CD4-positive, alpha-beta T cell treated with Interleukin-17A for 4 hours (primary cell): ENCODE measurements around the gene PRR22.
A peak's percentile ranks its signal among the peaks of the same experiment; 100 is the strongest.

ENCODE experiments used
- DNase-seq: peaks from one replicate; pipeline ENCODE4 v3.0.0-alpha.2; 2020; ENCODE audit warnings: mixed read lengths

PRR22 gene

DNA sequence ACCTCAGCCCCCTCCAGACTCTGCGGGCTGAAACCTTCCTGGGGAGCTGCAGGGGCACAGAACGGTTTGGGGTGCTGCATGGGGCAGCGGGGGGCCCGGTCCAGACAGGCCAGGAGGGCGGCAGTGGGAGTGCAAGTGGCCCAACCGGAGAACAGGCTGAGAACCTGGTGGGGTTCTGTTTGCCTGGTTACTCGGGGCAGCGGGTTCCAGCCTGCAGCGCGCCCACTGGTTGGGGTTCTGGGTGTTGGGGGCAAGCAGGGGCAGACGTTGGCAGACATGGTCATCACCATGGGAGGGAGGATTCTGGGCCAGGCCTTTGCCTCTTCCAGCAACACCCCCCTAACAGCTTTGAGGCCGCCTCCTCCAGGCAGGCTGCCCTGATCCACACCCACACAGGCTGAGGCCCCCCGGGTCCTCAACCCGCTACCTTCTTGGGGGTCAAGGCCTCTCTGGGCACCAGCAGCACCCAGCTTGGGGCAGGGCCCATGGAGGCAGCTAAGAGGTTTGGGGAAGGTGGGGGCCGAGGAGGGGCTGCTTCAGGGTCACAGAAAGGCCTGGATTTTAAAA is at the start of gene PRR22:
Gene PRR22, minus strand, starts transcription at position 166 of the 567 bp plus-strand sequence. Its CDS starts 86 bp downstream, at position 80.
- no peak for DNase-seq

GRCh38 chr19:5832527-5833216 is 48.1 kb upstream of the PRR22 start:
- no peak for DNase-seq

DNA sequence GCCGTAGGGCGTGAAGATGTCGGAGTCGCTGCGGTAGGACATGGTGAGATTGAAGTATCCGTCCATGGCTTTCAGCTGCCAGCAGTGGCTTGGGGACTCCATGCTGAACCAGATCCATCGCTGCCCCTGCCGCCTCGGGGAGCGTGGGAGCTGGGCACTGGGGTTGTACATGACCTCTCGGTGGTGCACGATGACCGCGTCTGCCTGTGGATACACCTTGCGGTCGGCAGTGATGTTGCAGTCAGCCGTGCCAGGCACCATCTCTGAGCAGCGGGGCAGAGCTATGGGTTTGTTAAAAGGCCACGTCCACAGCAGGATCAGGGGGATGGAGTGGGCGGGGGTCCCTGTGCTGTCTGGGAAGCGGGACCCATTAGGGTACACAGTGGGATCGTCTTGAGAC is 47.5 kb upstream of the PRR22 start:
- no peak for DNase-seq

GRCh38 chr19:5831159-5831558 is 46.6 kb upstream of the PRR22 start:
- DNase-seq: no peak

DNA sequence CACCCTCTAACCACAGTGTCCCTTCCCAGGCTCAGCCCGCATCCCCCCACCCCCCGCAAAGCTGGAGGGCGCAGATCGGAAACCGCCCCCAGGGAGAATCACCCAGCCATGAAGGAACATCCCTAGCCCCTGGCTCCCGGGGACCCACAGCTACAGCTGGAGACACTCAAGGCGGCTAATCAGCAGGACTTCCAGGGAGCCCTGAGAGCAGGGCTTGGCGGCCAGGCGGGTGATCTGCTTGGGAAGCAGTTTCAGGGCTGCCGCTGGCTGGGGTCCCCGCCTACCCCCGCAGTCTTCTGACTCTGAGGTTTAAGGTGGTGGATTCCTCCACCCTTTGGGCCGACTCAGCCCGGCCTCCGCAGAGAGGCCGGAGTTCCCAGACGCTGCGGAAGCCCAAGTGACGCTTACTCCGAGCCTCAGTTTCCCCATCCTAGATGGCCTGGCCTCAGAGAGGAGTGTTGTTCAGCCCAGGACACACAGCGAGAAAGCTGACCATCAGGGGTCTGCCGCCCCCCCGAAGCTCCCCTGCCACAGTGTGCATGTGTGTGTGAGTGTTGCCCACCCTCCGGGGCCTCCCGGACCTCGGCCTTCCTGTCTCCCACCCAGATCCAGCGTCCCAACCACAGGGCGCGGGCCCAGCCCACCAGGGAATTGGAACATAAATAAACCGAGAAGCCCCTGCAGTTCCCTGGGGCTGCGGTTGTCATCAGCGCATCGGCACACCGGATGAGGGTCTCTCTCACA is 45.2 kb upstream of the PRR22 start:
- DNase-seq: no peak

DNA sequence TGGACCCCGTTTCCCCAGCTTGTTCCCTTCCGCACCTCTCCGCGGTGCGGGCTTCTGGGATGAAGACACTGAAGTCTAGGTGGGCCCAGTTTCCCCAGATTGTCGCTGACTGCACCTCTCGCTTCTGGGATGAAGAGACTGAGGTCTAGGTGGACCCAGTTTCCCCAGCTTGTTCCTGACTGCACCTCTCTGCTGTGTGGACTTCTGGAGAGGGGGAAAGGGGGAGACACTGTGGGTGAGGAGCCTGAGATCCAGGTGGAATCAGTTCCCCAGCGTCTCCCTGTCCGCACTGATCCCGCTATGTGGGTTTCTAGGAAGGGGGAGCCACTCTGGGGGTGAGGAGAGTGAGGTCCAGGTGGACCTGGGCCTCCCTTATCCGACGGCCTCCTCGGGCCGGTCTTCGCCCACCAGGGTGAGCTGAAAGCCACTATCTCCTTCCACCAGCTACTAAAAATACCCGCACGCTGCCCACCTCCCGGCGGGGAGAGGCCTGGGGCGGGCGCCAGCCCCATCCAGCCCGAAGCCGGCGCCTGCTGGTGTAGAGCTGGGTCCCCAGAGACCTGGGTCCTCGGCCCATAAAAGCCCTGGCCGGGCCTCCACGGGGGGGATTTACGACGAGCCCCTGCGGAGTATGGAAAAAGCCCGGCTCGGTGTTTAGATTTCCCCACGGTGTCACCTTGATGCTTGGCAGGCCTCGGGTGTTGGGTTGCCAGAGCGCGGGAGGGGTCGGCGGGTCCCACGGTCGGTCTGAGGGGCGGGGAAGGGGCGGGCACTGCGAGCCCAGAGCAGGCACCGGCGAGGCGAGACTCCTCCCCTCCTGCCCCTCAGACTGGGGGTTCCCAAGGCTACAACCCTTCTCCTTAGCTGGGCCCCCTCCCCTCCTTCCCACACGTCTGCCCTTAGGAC is 44.4 kb upstream of the PRR22 start:
- peak; percentile 27 for DNase-seq

DNA sequence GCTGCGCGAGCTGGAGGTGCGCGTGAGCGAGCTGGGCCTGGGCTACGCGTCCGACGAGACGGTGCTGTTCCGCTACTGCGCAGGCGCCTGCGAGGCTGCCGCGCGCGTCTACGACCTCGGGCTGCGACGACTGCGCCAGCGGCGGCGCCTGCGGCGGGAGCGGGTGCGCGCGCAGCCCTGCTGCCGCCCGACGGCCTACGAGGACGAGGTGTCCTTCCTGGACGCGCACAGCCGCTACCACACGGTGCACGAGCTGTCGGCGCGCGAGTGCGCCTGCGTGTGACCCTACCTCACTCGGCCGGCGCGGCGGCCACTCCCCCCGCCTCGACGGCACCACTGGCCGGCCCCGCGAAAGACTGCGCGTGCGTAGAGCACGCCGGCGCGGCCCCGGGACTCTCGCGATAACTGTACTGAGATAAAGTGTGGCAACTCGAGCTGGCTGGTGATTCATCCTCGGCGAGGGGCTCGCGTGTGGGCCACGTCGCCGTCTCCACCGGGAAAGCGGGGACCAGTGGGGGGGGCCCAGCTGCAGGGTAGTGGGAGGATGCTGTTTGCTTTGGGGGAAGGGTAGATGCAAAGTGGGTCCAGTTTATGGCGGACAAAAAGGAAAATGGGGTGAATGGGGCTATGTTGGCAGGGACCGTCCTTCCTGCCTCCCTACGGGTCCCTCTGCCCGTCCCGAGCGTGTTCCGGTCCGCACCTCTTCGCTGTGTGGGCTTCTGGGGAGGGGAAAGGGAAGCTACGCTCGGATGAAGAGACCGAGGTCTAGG is 43.5 kb upstream of the PRR22 start:
- peak; percentile 92 for DNase-seq

DNA sequence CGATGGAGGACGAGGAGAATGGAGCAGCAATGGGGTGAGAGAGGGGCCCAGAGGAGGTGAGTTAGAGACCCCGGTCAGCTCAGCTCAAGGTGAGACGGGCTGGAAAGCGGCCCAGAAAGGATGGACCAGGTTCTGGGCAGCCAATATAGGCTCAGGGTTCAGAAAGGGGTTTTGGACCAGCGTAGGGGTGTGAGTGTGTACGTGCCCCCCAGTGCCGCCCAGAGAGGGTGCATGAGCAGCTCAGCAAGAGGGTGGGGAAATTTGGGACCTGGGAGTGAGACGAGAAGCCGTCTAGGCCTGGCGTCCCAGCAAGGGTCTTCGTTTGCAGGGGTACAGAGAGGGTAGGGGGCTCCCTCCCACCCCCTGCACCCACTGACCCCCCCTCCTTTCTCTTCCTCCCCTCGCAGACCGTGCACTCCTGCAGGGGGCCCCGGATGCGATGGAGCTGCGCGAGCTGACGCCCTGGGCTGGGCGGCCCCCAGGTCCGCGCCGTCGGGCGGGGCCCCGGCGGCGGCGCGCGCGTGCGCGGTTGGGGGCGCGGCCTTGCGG is 42.9 kb upstream of the PRR22 start:
- no peak for DNase-seq

GRCh38 chr19:5826531-5827341 is 42.2 kb upstream of the PRR22 start:
- DNase-seq: peak; percentile 30

DNA sequence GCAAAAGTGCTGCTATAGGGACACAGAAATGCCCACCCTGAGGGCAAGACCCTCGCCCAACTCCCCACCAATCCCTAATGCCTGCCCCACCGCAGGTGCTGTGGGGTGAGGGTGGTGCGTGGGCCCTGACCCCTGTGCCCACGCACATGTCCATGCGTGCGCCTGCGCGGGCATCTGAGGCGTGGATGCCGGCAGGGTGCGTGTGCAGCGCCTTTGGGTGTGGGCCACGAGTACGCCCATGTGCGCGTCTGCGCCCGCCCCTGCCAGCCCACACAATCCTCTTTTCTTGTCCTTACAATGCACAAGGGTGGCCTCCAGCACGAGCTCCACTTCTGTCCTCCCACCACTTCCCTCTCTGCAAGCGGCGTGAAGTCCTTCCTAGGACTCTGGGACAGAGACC is 40.6 kb upstream of the PRR22 start:
- DNase-seq: no peak

- DNase-seq: no peak
These were observed 40.2 kb upstream of the PRR22 start for GRCh38 chr19:5824751-5825150.

DNA sequence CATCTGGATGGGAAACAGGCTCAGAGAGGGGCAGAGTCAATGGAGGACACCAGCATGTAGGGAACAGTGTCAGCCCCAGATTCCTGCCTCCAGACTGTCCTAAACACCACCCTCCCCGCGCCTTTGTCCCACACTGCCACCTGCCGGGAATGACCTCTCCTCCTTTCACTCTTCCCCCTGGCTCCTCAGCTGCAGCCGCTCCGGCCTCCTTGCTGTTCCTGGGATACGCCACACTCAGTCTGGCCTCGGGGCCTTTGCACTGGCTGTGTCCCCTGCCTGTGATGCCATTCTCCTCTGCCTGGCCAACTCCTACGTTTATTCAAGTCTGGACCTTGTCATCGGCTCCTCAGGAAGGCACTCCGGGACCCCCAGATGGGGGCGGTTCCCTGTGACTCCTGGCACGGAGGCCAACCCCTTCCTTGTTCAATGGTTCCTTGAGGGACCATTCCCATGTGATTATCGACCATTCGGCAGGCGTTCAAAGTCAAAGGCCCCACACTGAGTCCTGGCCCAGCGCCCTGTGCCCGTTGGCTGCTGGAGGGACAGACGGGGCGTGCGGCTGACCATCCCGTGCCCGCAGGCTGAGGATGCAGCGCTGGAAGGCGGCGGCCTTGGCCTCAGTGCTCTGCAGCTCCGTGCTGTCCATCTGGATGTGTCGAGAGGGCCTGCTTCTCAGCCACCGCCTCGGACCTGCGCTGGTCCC is 39.2 kb upstream of the PRR22 start:
- DNase-seq: no peak

DNA sequence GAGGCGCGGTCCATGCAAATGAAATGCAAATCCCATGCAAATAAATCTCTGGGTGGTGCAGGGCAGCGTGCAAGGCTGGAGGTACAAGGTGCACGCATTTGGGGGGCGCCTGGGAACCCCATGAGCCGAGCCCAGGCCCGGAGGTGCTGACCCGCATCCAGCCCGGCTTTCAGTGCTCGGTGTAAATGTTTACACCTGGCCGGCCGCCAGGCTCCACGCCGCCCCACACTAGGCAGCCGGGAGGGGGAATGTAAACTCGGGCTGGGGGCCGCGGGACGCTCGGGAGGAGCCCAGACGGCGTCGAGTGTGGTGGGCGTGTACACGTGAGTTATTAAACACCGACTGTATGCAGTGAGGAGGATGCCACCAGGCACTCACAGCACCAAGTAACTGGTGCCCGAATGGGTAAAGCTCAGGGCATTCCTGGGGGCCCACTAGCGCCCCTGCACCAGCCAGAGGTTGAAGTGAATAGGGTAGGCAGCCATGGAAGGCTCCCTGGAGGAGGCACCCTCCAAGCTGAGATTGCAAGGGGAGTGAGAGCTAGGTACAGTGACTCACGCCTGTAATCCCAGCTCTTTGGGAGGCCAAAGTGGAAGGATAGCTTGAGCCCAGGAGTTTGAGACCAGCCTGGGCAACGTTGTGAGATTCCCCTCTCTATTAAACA is 37.8 kb upstream of the PRR22 start:
- DNase-seq: no peak

DNA sequence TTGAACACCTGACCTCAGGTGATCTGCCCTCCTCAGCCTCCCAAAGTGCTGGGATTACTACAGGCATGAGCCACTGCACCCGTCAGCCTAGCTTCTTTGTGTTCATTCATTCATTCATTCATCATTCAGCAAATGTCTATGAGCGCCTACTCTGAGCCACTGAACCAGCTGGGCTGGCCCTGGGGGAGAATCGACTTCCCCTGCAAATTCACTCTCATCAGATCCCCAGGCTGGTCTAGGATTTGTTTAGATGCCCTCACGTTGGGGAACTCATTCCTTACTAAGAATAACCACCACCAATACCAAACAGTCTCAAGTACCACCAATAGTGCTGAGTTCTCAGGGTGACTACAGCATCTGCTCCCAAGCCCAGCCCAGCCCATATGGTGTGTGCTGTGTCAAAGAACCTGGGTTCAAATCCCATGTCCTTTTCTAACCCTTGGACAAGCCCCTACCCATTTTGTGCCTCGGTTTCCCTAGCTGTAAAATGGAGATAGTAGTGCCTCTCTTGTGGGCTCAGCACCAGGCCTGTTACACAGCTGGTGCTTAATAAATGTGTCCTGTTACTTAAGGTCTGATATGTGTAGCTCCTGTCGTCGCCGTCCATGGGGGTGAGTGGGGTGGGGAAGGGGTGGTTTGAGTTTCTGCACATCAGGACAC is 37.1 kb upstream of the PRR22 start:
- DNase-seq: no peak

DNA sequence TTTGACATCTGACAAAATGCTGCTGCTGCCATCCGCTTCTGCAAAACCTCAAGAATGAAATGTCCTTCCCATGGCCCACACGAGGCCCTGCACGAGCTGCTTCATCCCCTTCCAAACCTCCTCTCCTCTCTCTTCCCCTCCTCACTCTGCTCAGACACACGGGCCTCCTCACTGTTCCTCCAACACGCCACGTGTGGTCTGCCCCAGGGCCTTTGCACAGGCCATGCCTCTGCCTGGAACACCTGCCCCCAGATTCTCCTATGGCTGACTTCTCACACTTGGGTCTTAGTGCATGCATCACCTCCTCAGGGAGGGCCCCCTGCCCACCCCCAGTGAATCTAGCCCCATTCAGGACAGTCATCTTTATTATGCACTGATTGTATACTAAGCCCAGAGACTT is 36.2 kb upstream of the PRR22 start:
- no peak for DNase-seq

DNA sequence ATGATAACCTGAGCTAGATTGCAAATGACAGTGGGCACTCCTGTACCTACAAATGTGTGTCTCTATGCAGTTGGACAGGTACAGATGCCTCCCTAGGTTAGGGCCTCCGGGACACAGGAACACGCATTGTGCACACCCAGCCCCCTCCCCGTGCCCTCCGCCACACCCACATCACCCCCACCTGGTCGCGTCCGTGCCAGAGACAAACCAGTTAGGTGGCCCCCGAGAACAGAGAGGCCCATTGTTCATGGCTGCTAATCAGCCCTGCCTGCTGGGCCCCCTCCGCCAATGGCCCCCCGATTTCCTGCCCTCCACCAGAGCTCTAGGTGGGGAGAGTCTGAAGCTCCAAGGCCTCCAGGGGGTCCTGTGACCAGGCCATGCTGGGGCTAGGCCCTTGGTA is 34.0 kb upstream of the PRR22 start:
- DNase-seq: no peak

DNA sequence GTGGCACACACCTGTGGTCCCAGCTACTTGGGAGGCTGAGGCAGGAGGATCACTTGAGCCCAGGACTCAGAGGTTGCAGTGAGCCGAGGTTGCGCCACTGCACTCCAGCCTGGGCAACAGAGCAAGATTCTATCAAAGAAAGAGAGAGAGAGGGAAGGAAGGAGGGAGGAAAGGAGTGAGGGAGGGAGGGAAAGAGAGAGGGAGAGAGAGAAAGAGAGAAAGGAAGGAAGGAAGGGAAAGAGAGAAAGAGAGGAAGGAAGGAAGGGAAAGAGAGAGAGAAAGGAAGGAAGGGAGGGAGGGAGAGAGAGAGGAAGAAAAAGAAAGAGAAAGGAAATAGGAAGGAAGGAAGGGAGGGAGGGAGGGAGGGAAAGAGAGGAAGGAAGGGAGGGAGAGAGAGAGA is 32.7 kb upstream of the PRR22 start:
- no peak for DNase-seq

- DNase-seq: no peak
These were observed 30.3 kb upstream of the PRR22 start for GRCh38 chr19:5814852-5815246.

DNA sequence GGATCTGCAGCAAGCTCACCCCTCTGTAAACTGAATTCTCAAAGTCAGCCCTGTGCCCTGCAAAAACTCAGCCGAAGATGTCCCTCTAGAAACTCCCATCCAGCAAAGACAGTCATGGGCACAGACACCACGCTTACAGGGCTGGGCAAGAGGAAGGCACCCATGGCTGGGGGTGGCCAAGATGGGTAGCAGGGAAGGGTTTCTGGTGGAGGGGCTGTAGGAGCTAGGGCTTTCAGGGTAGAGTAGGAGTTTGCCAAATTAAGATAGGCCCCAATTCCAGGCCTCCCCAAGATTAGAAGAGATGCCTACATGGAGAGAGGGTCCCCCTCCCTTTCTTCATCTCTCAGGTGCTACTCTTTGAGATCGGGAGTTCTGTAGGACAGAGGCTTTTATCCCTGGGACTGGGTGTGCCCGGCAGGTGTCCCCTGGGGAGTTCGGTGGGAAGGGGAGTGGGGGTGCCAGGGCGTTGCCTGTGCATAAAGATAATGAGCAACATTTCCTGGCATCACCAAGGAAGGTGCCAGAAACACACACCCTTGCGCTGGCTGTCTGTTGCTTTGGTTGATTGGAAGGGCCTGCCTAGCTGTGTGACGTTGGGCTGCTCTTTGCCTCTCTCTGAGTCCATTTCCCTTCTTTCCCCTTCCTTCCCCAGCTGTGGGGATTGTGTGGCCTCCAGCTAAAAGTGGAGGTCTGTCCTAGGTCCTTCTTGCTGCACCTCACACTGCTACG is 29.7 kb upstream of the PRR22 start:
- no peak for DNase-seq
